GM12801 (cell line): ENCODE data around the gene ADAMTS15.

Experiments used
- TF ChIP-seq, protein P1 (sequence below): IDR thresholded peaks from one replicate; pipeline ENCODE4 v1.5.1; 2011; ENCODE audit warnings: control low read depth; ENCODE audit not compliant: insufficient read length; ENCODE audit errors: extremely low read depth

ADAMTS15 gene

DNA sequence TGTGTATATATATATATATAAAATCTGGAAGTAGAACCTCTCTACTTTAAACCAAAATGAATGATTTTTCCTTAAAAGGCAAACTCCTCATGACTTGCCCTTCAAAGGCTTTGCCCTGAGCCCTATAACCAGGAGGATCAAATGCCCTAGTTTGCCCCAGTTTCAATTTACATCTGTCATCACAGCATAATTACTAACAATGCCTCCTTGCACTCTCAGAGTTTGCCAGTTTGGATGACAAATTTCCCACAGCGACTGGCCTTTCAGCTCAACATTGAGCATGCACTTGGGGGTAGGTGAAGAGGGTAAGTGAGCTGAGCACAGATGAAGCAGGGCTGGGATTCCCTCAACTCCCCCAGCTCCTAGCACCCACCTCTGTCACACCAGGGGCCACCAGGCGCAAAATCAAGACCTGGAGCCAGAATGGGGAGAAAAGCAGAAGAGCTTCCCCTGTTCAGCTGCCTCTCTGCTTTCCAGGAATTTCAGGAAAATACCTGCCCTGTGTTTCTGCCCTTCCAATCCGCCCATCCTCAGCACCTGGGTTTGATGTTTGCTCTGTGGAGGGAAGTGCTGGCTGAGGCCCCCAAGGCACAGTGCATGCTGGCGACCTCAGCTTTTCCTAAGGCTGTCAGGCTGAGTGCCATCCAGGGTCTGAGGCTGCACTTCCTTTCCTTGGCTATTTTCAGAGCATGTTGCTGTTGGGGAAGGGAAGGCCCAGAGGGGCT lies 67.5 kb downstream of the ADAMTS15 start:
- TF ChIP-seq, protein P1, sequence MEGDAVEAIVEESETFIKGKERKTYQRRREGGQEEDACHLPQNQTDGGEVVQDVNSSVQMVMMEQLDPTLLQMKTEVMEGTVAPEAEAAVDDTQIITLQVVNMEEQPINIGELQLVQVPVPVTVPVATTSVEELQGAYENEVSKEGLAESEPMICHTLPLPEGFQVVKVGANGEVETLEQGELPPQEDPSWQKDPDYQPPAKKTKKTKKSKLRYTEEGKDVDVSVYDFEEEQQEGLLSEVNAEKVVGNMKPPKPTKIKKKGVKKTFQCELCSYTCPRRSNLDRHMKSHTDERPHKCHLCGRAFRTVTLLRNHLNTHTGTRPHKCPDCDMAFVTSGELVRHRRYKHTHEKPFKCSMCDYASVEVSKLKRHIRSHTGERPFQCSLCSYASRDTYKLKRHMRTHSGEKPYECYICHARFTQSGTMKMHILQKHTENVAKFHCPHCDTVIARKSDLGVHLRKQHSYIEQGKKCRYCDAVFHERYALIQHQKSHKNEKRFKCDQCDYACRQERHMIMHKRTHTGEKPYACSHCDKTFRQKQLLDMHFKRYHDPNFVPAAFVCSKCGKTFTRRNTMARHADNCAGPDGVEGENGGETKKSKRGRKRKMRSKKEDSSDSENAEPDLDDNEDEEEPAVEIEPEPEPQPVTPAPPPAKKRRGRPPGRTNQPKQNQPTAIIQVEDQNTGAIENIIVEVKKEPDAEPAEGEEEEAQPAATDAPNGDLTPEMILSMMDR, result no peak

DNA sequence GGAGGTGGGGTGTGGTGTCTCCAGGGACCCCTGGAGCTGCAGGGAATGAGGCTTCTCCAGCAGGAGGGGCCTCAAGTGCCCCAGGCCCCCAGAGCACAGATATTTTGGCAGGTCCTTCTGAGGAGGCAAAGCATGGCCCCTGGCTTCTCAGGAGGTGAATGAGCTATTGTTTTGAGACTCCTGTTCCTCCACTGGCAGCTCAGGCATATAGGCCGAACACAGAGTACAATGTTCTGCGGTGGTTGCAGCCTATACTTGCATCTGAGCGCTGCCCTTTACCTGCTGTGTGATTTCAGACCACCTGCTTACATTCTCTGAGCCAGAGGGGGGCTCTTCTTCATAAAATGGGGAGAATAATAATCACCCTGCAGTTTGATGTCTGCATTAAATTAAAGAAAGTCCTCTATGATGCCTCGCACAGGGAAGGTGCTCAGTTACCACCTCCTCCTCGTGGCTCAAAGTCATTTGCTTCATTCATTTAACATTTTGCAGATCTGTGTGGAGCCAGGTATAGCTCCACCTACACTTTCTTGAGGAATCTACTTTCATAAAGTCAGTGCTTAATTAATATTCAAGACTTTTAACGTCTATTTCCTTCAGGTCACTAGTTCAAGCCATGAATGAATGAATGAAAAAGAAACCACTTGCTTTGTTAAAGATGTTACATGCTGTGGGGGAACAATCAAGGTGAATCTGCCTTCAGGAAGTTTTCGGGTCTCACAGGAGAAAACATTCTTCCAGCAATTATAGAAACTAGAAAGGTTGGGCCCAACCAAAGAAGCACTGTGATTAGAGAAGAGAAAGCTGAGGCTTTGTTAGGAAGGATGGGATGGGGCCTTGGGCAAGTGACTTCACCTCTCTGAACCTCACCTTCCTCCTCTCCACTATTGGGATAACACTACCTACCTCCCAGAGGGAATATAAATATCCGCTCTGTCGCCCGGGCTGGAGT lies 68.4 kb downstream of the ADAMTS15 start:
- TF ChIP-seq, protein P1, result no peak

DNA sequence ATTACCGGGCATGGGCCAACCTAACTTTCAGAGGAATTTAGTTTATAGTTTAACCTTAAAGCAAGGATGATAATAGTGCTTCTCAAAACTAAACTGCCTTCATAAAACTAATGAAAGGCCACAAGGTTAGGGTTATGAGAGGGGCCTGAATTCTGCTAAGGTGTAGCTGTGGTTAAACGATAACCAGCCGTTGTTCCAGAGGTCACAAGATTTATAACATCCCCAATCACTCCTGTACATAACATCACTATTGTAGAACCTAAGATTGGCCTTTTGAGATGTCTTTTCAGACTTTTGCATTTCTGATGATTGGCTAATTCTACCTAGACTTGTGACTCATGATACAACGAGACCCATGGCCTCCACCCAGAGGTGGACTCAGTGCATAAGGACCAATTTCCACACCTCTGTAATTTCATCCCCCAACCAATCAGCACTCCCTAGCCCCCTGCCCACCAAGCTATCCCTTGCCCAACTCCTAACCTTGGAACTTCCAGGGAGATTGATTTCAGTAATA lies 69.8 kb downstream of the ADAMTS15 start:
- TF ChIP-seq, protein P1, result no peak

DNA sequence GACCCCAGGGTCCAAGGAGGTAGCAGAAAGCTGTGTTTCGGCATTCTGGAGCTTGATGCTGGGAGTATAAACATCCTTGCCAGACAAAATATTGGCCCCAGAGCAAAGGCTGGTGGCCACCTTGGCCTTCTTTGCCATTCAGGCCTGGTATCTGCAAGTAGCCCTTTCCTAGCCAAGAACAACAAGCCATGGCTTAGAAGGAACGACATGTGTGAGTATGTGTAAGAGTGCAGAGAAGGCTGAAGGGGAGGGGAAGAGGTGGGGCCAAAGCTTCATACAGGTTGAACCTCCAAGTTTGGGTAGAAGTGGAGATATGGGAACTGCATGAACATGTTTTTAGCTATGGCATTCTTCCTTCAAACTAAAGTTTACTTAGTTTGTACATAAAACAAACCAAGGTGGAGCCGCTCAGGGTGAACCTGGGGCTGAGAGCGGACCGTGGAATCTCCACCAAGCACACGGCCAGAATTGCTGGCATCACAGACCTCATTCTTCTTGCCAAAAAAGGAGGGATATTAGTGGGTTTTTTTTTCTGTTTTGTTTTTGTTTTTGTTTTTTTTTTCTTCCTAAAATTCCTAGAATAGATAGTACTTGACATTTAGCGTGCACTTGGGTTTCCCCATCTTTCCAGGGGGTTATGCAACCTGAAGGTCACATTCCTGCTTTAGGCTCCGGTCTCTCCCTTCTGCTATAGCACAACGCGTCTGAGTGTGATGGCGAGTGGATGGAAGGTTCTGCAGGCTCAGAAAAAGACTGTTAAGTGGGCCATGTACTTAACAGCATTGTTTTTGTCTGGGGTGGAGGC lies 70.9 kb downstream of the ADAMTS15 start:
- TF ChIP-seq, protein P1, result no peak

DNA sequence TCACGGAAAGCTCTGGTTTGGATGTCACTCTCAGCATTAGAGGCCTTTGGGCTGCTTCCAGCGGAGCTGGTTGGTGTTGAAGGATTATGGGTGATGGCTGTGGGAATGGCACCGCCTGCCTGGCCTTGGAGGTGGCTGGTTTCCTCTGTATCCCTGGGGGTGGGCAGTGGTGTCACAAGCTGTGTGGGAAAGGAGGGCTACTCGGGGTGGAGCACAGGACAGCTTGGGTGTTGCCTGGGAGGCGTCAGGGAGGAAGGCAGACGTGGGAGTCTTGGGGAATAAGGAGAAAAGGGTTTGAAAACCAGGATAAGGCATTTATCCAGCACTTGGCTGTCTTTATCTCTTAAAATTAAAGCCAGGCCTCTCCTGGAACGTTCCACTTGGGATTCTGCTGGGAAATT lies 71.8 kb downstream of the ADAMTS15 start:
- TF ChIP-seq, protein P1, result no peak

DNA sequence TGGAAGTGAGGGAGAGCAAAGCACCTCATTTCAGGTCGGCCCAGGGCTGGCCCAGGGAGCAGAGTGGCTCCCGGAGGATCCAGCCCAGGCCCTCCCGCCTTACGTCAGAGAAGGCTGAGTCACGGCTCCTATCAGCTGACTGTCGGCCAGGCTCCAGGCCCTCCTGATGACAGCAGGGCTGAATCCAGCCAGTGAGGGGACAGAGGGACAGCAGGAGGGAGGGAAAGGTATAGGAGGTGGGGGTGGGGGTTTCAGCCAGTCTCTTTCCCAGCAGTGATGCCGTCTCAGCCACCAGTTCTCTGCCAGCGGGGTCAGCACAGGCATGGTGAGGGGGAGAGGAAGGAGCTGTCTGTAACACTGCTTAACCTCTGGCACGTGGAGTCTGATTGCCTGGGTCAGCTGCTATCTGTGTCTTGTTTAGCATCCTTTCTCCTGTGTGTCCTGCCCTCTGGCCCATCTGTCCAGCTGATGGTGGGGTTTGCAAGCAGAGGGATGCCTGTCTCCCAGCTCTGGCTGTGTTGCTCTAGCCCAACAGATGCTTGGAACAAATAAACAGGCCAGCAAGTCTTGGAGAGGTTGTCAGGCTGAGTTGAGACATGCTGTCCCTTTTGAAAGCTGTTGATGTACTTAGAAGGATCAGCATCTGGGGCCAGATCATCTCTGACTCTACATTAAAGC lies 74.0 kb downstream of the ADAMTS15 start:
- TF ChIP-seq, protein P1, result no peak
